ENCODE results near the gene GYG1.

Gene GYG1

GRCh38 chr3:148975696-148976095 lies 15.6 kb upstream of the GYG1 start:
- no peak for TF ChIP-seq FOXP2 (optimal IDR thresholded peaks at IDR 0.05; ENCODE audit: borderline replicate concordance, extremely low read depth, extremely low read length, insufficient read depth)
- no peak for TF ChIP-seq SIN3A (IDR thresholded peaks at IDR 0.05; ENCODE audit: borderline replicate concordance, insufficient read depth, low read length)
- no peak for TF ChIP-seq REST (IDR thresholded peaks at IDR 0.05; ENCODE audit: insufficient read depth in 1 of 2, low read depth in 2 of 2, low read length in 2 of 2)
- TF ChIP-seq POLR2AphosphoS5 (IDR thresholded peaks at IDR 0.05; ENCODE audit: low read depth, low read length): no peak
- no peak for TF ChIP-seq TAF1 (IDR thresholded peaks at IDR 0.05; ENCODE audit: borderline replicate concordance, insufficient read depth, low read length)

GRCh38 chr3:148981273-148981672 lies 10.1 kb upstream of the GYG1 start:
- TF ChIP-seq SIN3A (IDR thresholded peaks at IDR 0.05; ENCODE audit: borderline replicate concordance, insufficient read depth, low read length): no peak
- no peak for TF ChIP-seq POLR2AphosphoS5 (IDR thresholded peaks at IDR 0.05; ENCODE audit: low read depth, low read length)
- TF ChIP-seq FOXP2 (optimal IDR thresholded peaks at IDR 0.05; ENCODE audit: borderline replicate concordance, extremely low read depth, extremely low read length, insufficient read depth): no peak
- no peak for TF ChIP-seq REST (IDR thresholded peaks at IDR 0.05; ENCODE audit: insufficient read depth in 1 of 2, low read depth in 2 of 2, low read length in 2 of 2)
- TF ChIP-seq TAF1 (IDR thresholded peaks at IDR 0.05; ENCODE audit: borderline replicate concordance, insufficient read depth, low read length): no peak

- no peak for TF ChIP-seq SIN3A (IDR thresholded peaks at IDR 0.05; ENCODE audit: borderline replicate concordance, insufficient read depth, low read length)
- no peak for TF ChIP-seq FOXP2 (optimal IDR thresholded peaks at IDR 0.05; ENCODE audit: borderline replicate concordance, extremely low read depth, extremely low read length, insufficient read depth)
- no peak for TF ChIP-seq REST (IDR thresholded peaks at IDR 0.05; ENCODE audit: insufficient read depth in 1 of 2, low read depth in 2 of 2, low read length in 2 of 2)
- TF ChIP-seq POLR2AphosphoS5 (IDR thresholded peaks at IDR 0.05; ENCODE audit: low read depth, low read length): no peak
- no peak for TF ChIP-seq TAF1 (IDR thresholded peaks at IDR 0.05; ENCODE audit: borderline replicate concordance, insufficient read depth, low read length)
Observed at GRCh38 chr3:148990236-148990635, 1.1 kb upstream of the GYG1 start.

- TF ChIP-seq SIN3A (IDR thresholded peaks at IDR 0.05; ENCODE audit: borderline replicate concordance, insufficient read depth, low read length) (no peak), FOXP2 (optimal IDR thresholded peaks at IDR 0.05; ENCODE audit: borderline replicate concordance, extremely low read depth, extremely low read length, insufficient read depth) (no peak), REST (IDR thresholded peaks at IDR 0.05; ENCODE audit: insufficient read depth in 1 of 2, low read depth in 2 of 2, low read length in 2 of 2) (no peak), TAF1 (IDR thresholded peaks at IDR 0.05; ENCODE audit: borderline replicate concordance, insufficient read depth, low read length) (no peak), POLR2AphosphoS5 (IDR thresholded peaks at IDR 0.05; ENCODE audit: low read depth, low read length) (no peak)
Observed at GRCh38 chr3:148992027-148992634, 791 bp downstream of the GYG1 start.

All from PFSK-1 (cell line).